NCI-H1930 (cell line): ENCODE data around the gene RTL10.

ENCODE experiments used
- DNase-seq, 2 experiments: peaks; one replicate each; lab custom pipeline; 2025; lab: John Stamatoyannopoulos, UW

The RTL10 gene

DNA sequence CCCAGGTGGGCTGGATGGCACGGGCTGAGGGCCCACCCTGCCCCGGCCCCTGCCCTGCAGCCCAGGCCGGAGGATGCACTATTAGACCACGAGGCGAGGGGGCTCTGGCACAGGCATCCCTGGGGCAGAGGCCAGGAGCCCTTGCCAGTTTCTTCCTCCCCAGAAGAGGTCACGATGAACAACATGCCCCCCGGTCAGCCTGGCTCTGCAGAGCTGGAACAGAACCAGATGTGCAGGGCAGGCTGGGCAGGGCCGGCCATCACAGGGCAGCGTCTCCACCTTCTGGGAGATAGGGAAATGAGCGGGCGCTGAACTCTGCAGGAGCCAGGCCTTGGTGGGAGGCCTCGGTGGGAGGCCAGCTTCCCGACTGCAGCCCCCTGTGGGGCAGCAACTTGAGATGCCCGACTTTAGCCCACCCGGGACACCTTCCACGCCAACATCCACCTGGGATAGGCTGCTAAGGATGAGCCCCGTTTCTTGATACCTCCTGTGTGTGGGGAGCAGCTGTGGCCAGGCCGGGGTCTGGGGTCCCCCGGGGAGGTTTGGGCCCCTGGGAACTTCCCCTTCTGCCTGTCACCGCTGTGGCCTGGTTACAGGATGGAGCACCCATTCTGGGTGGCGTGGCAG is 21.8 kb upstream of the RTL10 start:
- no peak for DNase-seq

DNA sequence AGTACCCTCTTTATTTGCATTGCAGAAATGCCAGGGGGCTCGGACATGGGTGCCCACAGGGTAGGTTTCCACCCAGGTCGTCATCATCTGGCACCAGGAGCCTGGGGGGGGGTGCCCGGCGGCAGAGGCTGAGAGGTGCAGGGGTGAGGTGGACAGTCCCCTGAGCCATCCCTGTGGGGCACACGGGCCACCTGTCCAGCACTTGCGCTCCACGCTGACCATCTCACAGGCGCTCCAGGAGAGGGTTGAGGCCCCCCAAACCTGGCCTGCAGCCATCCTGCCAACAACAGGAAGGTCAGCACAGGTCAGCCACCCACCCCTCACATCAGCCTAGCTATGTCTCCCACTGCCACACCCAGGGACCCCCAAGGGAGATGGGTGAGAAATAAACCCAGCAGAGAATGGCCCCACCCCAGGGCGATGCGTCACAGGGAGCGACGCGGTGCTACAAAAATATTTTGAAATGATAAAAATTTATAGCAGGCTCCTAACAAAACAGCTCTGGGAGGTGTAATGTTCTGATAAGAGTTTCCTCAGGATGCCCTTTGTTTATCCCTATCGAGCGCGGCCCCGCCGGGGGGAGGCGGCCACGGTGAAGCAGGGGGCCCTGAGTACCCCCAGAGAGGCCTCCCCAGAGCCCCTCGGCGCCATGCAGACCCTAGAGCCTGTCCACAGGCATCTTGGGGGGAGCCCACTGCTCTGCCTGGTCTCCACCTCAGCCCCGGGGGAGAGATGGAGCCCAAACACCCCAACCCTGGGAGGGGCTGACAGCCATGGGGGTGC is 21.0 kb upstream of the RTL10 start:
- DNase-seq = no peak

DNA sequence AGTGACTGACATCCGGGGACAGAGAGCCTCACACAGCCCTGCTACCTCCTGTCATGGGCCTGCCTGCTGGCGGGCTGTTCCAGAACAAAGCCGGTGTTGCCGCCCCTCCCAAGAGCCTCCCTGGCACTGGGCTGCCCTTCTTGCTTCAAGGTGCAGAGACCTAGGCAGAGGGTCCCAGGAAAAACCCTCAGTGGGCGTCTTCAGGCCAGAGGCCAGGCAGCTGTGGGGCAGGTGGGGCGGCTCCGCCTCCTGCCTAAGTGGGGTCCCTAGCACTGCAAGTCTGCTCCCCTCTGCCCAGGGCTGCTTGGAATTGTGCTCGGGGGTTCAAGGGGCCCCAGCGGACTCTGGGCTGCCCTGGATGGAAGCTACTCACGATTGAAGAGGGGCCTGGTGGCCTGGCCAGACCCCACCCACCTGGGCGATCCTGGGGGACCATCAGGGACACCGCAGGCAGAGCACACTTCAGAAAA is 20.4 kb upstream of the RTL10 start:
- no peak for DNase-seq

DNA sequence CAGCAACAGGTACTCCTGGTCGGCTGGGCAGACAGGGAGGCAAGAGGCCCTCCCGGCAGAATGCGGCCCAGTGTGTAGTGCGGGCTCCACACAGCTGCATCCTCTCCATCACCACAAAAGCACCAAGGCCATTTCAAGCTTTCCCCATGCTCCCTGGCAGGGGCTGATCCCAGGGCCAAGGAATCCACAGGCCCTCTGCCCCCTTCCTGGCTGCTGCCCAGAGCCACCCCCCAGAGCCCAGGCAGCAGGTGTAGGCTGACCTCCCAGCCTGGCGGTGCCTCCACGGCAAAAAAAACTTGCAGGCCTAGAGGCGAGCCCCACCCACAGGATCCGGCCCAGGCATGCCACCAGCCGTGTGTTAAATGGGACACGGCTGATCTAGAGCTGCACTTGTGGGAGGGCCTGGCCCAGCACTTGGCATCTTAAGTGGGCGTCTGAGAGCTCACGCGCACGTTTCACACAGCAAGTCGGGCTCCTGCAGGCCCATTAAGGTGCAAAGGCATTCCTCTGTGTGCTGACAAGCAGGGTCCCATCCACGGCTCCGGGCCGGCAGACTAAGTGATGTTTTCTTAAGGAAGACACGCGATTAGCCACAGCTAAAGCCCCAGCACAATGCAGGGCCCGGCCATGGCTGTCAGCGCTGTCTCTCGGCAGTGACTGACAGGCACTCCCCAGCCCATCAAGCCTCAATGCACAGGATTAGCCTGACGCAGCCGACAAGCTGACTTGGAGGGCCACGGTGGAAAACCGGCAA is 19.8 kb upstream of the RTL10 start:
- DNase-seq = no peak

DNA sequence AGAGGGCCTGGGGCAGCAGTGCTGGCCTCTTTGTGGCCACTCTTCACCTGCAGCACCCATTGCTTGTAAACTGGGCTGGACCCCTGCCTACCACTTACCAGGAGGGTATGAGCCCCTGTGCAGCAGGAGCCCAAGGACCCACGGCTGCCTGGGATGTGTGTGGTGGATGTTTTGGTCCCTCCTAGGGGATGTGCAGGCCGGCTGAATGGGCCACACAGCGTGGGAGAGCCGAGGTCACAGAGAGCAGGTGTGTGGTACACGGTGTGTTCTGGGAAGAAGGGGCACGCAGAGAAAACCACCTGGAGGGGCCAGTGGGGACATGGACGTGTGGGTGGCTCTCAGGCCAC is 19.3 kb upstream of the RTL10 start:
- DNase-seq = no peak

DNA sequence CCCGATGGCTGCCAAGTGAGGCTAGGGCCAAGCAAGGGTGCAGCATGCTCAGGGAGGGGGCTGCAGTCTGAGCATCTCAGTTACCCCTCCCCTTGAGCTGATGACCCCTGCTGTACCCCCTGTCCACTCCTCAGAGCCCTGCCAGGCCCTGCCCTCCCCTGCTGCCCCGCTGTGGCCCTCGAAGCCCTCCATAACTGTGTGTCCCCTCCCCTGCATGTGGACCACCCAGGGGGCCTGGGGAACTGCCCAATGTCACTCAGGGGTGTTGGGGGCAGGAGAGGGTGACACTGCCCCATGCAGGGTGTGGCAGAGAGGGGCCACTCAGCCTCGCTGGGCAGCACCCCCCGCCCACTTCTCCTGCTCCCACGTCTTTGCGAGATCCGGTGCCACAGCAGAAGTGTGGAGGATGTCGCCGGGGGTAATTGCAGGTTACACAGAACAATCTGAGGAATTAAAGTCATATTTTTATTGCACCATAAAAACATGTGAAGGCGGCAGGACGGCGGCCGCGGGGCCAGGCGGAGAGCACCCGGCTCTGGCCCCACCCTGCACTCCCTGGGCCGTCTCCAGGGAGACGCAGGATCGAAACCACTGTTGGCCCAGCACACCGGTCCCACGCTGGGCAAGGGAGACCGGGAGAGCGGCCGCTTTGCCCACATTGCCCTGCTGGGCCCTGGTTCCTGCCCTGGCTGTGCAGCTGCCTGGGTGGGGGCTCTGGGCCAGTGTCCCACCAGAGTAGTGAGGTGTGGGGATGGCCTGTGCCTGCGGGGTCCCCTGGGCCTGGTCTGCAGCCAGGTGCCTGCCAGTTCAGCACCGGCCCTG is 18.7 kb upstream of the RTL10 start:
- no peak for DNase-seq

DNA sequence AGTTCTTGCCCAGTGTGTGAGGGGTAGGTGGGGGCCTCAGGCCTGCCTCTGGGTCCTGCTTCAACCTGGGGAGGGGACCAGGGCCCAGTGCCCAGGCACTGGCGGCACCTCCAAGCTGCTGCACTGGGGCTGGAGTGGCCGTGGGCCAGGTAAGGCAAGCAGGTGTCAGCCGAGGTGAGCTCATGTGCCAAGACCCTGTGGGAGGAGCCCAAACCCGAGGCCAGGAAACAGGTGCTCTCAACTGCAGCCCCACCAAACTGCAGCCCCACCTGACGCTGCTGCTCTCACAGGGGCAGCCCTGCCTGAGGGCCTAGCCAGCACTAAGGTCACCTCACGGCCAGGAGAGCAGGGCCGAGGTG is 18.1 kb upstream of the RTL10 start:
- no peak for DNase-seq

DNA sequence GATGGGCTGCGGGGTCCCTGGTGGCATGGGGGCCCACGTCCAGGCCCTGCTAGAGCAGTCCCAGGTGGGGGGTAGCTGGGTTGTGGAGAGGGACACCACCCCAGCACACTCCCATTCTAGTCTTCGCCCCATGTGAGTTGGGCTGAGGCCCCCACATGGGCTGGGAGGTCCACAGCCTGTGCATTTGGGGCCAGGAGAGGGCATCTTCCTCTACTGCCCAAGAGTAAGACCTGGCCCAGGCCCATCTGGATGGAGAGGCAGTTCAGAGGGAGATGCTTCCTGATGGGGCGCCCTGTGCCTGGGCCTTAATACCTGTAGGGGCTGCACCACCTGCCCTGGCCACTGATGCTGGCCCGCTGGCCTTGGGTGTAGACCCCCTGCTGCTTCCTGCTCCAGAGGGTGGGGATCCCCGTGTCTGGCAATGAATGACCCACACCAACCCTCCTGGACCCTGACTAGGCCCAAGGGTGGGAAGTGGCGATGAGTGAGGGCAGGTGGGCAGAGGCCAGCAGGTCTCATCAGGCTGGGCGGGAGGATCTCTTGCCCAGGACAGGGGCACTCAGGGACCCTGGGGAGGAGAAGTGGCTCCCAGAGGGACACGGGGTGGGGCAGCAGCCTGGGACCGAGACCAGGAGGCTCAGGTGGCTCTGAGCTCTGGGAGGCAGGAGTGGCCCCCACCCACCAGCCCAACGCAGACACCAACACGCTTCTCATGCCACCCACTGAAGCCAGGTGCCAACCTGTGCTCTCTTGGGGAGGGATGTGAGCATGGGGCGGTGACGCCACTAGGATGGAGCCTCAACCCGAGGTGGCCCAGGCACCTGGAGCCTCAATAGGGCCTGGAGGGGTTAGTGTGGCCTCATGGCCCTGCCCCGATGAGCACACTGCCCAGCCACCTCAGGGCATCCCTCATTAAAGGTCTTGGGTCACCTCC is 17.4 kb upstream of the RTL10 start:
- DNase-seq = no peak

DNA sequence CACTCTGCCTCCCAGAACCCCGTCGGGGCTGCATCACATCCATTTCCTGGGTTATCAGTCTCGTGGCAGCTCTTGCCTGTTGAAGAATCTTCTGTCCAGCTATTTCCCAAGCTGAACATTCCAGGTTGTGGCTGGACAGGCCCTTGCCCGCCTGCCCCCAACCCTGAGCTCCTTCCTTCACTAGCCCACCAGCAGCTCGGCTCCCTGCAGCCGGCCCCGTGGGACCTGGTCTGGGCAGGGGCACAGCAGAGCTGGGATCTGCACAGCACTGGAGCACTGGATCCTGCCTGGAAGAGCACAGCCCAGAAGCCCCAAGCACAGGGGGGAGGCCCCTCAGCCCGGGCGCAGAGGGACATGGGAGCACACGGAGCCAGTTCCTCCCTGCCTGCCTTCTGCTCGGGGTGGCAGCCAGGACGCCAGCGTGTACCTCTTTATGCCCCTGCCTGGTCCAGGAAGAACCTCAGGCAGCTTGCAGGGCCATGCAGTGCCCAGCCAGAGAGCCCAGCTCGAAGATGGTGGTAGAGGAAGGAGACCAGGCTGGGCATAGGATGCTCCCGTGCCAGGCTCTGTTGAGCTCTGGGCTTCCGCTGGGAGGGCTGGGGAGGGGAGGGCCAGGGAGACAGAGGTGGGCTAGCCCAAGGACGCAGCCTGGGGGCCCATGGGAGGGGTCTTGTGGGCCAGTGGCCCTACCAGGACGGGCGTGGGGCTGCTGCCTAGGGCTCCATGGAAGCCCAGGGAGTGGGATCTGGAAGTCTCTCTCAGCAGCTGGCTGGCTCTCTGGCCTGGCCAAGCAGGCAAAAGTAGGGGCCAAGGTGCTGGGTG is 16.6 kb upstream of the RTL10 start:
- no peak for DNase-seq

DNA sequence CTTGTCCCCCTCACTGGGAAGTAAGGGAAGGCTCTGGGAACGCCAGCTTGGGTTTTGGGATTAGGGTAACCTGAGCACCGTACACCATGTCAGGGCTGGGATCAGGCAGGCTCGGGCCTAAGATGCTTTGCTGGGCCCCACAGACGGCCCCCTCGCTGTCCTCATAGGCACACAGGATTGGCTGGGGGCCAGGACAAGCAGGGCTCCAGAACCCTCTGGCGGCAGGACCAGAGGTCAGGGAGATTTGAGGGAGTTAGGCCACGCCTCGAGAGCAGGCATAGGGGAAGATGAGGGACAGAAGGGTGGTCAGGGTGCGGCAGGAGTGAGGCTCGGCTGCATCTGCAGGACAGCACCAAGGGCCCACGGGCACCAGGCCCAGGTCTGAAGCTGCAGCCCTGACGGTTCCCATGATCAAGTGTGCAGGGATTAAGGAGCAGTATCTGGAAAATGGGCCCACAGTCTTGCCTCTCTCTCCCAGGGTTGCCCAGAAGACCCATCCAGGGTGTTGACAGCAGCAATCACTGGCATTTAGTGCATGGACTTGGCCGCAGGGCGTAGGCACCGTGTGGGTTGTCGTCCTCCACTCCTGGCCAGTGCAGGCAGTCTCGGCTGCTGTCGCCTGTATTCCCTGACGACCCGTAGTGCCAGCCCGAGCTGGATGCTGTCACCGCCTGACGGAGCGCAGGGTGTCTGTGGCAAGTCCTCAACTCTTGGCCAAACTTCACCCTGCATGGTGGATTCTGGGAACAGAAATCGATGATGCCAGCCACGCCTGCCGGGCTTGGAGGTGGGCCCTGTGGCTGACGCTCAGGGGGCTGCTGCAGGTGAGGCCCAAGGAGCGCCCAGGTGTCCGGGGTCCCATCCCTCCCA is 15.7 kb upstream of the RTL10 start:
- no peak for DNase-seq

DNA sequence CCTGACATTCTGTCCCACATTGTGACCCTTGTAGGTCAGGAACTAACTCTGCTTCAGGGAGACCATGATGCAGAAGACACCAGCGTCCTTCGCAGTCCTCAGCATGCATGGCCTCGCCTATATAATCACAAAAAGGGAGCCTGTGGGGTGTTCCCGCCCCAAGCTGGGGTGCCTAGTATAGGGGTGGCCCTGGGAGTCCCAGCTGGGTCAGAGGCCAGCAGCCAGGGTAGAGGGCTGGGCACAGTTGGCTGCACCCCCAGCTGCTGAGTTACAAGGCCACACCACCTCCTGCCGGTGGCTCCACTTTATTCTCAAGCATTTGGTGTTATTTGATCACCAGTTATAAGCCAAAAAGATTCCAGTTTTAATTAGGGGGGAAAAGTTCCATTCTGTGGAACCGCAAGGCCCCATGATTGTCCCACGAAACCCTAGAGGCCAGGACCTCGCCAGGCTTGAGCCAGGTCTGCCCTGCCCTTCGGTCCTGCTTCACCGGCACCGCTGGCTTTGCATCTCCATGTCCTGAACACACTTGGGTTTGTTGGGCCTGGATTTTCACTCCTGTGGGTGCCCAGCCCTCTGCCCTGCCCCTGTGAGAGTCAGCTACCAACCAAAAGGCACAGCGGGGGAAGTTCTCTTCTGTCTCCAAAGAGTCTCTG is 15.0 kb upstream of the RTL10 start:
- no peak for DNase-seq

DNA sequence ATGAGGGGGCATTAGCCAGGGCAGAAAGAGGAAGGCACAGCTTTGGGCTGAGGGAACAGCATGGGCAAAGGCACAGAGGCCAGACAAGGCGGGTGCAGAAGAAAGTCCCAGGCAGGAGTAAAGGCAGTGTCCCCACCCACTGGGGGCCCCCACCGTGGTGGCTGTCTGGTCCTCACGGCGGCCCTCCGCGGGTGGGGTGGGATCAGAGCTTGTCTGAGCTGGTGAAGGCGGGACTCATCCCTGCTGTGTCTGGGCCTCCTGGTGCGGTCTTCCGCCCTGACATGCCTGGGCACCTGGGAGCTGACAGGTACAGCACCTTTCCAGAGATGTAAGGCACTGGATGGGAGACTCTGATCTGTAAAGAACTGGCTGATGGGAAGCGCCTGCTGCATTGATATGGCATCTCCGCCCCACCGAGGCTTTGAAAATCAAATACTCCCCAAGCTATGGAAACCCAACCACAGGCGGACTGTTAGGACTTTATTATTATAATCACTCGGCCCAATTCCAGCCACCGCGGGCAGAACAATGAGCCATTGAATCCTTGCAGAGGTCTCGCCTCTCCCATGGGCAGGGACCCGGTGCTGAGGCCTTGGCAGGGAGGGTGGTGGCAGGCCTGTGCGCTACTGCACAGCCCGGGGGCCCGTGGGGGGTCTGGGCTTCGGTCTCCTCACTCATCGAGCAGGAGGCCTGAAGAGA is 14.2 kb upstream of the RTL10 start:
- no peak for DNase-seq

DNA sequence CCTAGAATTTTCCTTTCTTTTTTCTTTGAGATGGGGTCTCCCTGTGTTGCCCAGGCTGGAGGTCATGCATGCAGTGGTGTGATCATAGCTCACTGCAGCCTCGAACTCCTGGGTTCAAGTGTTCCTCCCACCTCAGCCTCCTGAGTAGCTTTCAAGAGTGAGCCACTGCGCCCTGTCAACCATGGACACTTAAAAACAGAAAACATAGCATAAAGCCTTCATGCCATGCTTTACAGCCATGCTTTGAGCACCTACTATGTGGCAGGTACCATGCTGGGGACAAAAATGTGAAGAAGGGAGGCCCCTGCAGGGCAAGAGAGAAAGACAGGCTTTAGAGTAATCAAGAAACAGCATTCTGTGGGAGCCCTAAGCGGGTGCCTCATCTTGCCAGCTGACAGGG is 13.7 kb upstream of the RTL10 start:
- DNase-seq = no peak

DNA sequence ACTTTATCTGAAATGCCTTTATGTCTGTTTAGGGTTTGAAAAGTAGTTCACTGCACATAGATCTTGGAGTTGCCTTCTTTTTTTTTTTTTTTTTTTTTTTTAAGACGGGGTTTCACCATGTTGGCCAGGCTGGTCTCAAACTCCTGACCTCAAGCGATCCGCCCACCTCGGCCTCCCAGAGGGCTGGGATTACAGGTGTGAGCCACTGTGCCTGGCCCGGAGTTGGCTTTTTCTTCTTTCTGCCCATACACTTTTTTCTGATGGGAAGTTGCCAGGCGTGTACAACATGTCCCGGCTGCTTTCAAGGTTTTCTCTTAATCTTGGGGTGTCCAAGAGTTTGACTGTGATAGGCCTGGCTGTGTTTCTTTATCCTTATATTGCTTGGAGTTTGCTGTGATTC is 12.9 kb upstream of the RTL10 start:
- DNase-seq = no peak

DNA sequence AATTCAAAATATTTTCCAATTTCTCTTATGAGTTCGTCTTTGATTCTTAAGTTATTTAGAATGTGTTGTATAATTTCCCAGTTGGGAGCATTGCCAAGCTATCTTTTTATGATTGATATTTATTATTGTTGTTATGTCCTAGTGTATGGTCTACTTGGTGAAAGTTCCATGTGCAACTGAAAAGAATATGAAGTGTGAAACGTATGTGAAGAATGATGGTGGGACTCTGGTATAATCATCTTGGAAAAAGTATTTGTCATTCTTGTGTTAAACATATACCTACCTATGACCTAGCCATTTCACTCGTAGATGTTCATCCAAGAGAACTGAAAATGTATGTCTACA is 12.0 kb upstream of the RTL10 start:
- DNase-seq = no peak

DNA sequence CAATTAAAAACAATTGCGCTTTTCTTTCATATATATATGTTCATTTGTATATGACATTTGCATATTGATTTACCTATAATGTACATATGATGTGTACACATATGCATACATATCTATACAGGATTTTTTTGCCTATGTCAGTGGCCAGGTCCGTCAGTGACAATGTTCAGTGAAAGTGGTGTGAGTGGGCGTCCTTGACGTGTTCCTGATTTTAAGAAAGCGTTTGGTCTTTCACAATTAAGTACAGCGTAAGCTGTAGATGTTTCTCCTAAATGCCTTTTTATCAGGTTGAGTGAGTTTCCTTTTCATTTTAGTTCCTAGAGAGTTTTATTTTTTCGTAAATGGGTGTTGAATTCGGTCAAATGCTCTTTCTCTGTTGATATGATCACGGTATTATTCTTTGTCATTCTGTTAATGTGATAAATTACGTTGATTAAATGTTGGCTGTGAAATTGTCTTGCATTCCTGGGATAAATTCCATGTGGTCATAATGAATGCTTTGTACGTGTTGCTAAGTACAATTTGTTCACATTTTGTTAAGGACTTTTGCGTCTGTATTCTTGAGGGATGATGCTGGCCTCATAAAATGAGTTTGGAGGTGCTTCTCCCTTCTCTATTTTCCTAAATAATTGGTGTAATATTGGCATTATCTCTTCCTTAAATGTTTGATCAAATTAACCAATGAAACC is 10.6 kb upstream of the RTL10 start:
- no peak for DNase-seq

DNA sequence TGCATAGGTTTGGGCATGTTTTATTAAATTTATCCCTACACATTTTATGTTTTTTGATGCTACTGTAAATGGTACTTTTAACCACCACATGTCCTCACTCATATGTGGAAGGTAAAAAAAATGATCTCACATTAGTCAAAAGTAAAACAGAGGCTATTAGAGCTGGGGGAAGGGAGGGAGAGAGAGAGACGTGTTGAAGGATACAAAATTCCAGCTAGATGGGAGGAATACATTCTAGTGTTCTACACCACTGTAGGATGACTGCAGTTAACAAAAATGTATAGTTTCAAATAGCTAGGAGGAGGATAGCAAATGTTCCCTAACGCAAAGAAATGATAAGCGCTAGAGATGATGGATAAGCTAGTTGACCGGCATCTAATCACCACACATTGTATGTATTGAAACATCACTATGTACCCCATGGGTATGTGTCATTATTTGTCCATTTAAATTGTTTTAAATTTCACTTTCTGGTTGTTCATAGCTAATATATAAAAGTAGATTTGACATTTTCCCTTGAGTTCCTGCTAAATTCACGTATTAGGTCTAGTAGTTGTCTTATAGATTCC is 9.9 kb upstream of the RTL10 start:
- no peak for DNase-seq
